ENCODE measurements around the gene LRP1B. TPM values are rescaled to one million over a fixed set of nuclear protein-coding genes. Genes with fewer than 3 reads are reported as not detected.

Gene LRP1B
- polyA plus RNA-seq, 5 donors, result 0.54 to 1.8 (median 0.81) TPM

DNA sequence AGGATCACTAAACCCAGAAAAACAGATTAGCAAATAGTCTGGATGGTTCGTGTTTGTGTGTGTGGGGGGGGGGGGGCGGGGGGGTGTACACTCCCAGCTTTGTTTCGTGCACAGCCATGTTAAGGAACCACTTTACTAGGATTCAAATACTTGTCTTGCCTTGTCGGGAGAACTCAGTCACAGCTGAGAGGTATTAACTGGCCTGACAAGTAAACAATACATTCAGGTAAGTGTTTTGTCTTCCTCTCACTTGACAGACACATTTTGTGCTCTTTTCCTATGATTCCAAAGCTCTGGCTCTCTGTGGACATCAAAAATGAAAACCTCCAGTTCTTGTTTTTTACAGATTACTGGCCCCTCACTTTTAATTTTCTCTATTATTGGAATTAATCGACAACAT, 173.5 kb downstream of the LRP1B start:
- no peak for DNase-seq

DNA sequence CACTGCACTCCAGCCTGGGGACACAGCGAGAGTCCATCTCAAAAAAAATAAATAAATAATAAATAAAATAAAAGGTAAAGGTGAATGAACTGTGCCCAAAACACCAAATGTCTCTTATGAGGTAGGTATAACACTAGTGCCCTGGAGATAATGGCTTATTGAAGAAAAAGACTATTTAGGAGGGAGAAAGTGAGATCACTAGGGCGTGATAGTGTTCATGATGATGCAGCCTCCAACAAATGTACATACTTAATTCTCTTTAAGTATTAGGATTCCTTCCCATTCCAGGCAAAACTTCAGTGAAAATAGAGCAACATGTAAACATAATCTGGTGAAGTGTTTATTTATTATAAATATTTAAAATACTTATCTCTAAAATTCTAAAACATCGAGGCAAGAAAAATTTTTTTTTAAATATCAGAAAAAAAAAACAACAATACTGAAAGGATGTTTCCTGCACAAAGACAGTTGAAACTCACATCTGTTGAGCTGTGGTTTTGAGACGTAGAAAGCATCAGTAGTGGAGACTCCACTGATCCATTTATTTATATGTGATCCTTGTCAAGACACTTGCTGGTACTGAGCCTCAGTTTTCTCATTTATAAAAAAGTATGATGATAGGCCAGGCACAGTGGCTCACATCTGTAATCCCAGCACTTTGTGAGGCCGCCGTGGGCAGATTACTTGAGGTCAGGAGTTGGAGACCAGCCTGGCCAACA, 183.3 kb downstream of the LRP1B start:
- DNase-seq, result no peak

DNA sequence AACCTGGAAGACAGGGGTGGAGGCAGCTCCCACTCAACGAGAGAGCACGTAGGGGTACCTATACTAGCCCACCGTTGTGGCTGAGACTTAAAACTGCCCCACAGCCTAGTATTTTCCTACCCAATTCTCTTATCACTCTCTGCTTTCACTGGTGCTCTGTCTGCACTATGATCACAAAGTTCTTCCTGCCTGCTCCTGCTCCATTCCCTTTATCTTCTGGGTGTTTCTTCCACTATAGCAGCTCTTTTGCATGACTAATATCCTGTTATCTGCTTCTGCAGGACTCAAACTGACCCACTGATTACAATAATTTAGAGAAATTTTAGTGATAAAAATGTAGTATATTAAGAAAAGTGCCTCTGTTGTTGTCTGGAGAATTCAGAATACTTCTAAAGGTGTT, 184.8 kb downstream of the LRP1B start:
- no peak for DNase-seq

DNA sequence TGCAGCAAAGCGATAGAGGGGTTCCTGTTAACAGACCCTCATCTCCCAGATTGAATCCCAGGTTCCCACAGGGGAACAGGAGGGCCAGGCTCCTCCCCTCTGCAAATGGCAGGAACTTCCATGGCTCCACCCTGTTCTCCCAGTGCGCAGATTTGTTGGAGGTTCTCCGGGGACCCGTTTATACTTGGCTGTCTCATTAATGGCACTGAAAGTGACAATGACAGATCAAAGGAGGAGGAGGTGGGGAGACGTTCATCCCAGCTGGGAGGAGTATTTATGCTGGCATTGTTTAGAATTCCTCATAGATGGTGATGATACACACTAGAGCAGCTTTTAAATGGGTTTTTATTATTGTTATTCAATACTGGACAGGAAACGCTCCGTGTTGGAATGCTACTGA, 186.9 kb downstream of the LRP1B start:
- no peak for DNase-seq

DNA sequence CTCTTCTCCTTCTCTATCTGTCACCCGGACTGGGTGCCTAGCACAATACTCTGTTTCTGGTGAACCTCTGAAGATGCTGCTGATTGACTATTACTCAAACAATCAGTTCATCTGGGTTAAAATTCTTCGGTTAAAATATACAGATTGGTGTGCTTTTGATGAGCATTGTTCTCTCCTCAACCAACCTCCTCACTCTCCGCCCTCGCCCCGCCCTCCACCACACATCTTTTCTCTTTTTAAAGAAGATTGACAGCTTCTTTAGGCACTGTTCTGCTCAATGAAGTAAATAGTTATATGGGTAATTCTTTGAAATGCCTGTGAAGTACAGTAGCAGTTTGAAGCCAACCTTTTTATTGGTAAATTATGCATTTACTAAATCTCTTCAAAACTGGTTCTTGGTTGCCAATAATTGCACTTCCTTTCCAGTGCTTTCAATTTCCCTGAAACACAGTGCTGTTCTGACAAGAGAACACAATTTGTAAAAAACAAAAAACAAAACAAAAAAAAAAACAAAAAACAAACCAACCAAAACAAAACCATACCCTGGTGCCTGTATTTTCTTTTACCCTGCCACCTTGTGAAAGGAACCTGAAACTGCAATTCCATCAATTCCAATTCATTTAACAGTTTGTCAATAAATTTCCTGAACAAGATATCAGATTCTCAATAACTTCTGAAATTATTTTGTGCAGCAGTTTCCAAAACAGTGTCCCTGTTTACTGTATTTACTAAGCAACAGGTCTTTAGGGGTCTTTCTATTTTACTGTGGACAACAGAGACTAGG, 188.6 kb downstream of the LRP1B start:
- no peak for DNase-seq

DNA sequence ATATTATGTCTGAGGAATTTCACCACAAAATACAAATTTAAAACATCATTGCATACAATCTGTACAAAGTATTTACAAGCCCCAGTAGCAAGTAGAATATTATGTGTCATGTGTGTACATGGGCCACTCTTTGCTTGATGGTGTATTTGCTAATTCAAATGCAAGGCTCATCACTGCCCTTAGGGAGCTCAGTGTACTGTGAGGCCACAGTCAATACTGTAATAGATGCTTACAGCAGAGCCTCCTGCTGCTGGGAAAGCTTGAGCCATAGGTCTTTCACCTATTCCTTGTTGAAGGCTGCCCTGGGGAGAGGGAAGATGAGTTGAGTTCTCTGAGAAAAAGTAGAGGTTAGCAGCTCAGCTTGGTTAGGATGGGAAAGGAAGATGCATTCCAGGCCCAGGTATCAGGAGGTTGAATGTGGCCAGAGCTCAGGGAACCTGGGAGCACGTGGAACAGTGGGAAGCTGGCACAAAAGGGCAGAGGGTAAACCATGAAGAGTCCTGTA, 189.6 kb downstream of the LRP1B start:
- no peak for DNase-seq

DNA sequence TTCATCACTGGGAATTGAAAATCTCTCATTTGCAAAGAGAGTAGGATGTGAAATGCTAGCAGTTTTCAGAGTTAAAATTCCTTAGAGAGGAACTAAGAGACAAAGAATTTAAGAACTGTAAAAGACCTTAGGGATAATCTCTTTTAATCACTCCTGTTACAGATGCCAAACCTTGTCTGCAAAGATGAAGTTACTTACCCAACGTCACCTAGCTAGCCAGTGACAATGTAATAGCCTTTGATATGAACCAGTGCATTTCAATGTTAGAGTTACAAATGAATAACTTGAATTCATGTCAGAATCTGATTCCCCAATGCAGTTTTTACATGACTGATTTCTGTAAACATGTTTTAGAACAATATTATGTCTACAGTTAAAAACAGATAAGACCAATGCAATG, 190.1 kb downstream of the LRP1B start:
- DNase-seq, result no peak

DNA sequence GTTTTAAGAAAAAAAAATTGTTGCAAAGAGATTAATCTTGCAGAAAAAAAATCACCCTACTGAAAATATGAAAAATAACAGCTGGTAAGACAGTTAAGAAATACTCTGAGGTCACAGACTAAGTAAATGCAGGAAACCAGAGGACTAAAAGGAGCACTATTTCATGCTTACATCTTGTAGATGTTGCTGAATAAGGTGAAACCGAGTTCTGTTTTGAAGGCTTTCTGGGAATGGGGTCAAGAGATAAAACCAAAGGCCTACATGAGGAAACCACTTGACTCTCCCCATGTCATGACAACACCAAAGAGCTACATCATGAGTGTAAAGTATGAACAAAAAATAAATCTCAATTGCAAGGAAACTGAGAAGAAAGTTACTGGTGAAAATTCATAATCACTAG, 197.6 kb downstream of the LRP1B start:
- no peak for DNase-seq

DNA sequence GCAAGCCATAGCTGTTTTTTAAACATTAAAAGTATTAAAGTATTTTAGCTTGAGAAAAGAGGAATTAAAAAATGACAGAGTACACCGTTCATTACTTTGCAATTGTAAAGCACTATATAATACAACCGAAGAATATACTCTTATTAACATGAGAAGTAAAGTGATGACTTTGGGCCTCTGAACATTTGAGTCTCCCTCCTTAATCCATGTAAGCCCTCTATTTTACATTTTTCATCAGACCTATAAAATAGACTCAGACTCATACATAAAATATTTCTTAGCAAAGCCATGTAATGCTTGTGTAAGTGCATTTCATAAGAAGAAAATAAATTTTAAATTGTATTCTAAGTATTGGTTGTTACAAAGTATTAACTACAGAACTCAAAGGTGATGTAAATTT, 198.6 kb downstream of the LRP1B start:
- no peak for DNase-seq

DNA sequence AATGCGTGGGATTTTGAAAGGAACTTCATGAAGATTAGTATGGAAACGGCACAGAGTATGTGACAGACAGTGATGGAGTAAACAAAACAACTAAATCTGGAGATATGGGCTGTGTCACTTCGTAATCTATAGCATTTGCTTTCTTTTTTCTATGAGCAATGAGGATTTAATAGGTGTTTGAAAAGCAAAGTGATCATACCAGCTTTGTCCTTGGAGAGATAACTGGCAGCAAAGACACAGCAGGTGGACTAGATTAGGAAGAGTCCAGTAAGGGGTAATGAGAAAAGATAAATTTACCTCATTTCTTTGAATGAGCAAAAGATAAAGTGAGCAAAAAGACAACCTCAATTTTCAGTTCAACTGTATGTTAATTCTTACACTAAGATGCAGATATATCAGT, 199.0 kb downstream of the LRP1B start:
- DNase-seq, result no peak

DNA sequence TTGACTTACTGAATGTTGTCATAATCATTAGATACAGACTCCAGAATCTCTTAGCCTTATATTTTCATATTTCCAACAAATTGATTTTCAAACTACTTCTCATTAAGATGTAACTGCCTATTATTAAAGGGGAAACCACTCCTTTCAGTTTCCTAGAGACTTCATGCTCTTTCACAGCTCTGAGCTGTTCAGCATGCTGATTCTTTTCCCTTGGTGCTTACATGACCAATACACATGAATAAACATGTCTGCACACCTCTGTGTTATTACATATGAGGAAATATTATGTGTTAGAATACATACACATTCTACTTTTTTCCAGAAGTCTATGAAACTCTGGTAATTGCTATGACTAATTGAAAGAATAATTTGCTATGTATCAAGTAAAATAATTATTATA, 200.0 kb downstream of the LRP1B start:
- no peak for DNase-seq

DNA sequence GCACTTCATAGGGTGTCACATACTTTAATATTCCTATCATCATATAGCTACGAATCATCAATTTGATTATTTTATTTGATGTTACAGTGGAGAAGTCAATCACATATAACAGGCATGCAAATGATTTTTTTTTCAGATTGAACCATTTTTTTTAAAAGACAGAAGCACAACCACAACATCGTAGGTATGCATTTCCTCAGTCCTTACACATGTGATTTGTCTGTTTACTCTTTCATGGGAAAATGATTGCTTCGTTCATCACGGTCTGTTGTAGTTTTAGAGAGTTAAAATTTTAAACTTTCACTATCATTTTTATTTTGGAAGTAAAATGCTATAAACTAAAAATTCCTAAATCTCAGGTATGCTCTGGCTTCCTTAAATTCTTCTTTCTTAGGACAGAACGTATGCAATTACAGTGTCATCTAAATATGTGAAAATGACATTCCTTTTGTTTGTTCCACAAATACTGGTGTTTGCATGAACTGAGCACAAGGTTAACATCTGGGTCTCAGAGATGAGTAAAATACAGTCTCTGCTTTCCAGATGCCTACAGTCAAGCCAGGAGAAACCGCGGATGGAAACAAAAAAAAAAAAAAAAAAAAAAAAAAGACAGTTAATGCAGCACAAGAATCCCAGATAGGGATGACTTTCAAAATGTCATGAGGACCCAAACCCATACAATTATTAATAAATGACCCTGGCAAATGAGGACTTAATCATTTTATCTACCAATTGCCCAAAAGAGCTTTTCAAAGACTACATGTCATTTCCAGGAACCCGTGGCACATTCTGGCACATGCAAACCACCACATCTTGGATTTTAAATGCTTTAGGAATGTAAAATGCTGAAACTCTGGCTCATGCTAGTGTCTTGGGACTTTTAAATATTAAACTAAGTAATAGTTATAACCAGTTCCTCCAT, 201.2 kb downstream of the LRP1B start:
- no peak for DNase-seq

DNA sequence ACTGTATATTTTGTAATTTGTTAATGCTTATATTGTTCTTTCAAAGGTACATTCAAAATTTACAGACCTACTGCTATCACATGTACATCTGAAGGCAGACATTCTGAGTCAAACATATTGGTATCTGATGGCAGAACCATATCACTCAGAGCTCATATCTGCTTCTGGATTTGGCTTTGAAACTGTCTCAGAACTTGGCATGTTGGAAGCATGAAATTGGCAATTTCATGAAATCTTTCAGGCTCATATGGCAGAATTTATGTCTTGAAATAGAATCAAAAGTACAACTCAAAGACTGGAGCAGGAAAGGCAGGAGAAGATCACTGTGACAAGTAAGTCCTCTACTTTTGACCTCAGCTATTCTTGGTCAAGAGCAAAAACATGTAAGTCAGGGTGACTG, 202.3 kb downstream of the LRP1B start:
- DNase-seq, result no peak

DNA sequence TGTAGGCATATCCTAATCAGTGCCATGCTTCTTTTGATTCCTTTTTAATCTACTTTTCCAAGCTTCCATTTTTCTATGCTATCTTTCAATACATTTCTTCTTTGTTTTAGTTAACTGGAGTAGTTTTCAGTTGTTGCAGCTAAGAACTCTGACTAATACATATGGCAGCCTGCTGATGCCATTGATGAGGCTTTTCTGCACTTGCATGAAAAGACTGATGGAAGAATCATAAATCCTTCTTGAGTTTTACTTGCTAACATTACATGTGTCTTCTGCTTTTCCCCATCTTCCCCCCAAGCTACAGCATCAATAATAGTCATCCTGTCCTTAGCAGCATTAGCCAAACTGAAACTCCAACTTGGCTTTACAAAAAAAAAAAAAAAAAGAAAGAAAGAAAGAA, 203.3 kb downstream of the LRP1B start:
- no peak for DNase-seq

DNA sequence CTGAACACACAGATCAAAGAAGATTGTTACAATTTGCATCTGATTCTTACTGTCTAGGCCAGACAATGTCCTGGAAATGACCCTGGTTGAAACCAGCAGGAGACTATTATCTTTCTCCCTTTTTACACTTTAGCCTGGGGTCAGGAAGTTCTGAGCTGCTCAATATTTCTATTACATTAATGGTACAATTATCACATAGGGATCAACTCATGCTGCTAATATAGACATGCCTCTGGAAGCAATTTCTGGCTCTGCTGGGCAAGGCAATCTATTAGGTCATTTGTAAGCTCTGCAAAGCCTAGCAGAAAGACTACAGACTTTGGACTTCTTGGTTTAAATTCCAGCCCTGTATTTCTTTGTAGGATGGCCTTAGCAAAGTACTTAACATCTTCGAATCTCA, 205.3 kb downstream of the LRP1B start:
- DNase-seq, result no peak

DNA sequence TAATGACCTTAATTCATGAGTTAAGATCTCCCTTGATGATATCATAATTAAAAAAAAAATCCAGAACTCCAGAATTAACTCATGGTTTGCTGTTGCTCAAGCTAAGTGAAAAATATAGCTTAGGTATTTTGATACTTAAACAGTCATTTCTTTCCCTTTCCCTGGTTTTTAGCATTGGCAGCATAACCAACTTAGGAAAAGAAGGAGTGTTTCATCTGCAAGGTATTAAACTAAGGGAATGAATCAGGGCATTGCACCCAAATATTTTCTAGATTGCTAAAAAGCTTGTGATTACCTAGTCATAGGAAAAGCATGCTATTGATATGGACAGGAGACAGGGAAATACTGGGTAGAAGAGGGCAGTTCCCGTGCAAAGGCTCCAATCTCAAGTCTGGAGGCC, 207.2 kb downstream of the LRP1B start:
- DNase-seq, result no peak

DNA sequence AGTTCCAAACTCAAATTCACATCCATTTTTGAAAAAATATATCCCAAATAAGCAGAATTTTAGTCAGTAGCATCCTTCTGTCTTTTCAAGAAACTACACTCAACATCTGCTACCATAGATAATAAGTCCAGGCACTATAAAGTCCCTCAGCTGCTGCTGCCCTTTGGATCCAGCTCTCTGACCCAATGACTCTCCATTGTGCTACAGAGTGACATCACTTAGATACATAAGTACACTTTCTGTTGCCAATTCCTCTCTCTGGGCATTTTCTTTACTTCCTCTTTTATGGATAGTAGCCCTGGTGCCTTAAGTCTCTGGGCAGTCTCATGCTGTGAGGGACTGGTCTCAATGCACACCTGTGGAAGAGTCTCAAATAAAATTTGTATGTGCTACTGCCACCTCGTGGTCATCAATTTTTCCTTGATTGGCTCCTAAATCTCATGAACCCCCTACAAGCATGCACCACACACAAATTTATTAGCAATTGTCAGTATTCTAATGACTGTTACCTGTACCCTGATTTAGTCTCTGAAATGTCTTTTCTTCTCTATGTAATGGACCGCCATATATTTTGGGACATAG, 219.2 kb downstream of the LRP1B start:
- no peak for DNase-seq

DNA sequence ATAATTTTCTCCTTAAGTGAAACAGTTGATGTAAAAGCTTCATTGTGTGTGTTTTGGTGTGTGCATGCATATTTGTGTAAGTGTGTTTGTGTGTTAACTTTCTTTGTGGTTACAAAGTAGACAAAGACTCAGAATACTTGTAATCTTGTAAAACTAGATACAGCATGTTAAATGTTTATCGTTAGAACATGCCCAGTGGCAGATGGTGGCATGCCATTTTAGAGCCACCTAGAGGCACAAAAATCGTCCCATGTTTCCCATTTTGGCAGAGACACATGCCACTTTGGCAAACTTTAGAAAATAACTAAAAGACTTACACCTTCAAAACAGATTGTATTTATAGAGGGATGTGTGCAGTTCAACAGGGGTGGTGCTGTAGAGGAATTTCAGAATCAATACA, 224.1 kb downstream of the LRP1B start:
- no peak for DNase-seq

DNA sequence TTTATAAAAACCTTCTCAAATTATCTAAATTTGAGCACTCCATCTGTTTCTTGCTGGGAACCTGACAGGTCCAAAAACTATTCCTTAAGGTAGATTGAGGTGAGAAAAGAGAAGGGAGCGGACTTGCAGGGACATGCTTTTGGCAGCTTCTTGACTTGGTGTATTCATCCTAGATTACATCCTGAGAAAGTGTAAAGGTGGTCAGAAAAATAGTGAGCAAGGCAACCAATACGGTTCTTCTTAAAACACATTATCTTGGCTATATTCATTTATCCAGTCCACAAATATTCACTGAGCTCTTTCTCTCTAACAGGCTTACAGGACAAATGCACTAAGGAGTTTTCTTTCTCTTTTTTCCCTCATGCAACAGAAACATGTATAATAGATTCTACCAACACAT, 230.0 kb downstream of the LRP1B start:
- DNase-seq, result no peak

DNA sequence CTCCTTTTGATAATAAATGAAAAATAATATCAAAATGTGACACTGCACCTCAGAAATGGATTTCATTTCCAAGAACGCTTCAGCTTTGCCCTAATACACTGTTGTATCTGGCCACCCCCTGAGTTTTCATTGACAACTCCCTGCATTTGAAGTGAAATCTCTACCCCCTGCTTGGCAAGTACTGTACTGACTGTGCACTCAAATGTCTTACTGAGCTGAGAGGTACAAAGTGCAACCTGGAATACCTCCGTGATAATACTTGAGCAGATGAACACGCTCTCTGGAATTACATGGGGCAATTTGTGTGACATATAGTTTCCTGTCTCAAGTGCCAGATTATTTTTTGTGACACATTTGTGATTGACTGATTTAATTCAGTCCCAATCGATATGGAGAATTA, 231.1 kb downstream of the LRP1B start:
- no peak for DNase-seq

DNA sequence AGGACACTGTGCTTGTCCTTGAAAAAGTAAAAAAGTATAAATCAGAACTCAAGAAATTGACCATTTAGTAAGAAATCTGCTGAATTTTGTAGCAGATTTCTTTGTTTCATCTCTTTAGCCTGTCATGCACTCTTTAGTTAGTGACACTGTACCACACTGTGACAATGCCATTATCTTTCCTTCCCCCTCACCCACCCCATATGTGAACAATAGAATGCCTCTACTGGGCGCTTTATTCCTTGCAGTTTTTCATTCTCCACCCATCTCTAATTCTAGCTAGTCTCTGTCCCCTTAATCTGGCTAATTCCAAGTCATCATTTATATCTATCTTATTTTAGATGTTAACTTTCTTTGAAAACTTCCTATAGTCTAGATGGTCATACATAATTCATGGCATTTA, 241.0 kb downstream of the LRP1B start:
- DNase-seq, result no peak

DNA sequence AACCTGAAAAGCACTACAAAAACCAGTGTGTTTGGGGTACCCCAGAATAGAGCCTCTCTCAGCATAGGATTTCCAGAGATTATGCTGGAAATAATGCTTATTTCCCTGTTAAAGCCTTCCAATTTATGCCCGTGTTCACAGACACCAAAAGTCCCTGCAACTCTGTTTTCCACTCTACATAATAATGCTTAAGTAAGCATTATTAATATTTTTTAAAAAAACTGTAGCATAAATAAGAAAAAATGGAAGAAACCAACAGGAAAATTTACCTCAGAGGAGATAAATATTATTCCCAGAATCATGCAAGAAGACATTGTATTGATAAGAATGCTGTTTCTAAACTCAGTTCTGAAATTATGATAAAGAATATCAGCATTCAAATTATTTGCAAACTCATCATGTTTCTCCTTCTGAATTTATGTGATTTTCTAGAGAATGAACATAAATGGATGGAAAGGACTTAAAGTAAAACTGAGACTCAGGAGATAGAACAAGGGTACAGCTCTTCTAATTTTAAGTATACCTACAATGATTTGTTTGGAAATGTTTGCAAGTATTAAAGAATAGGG, 241.7 kb downstream of the LRP1B start:
- no peak for DNase-seq

Data from right lung (tissue), 5 donors.